PC-3 (cell line): Measurements from ENCODE around the gene STXBP4. TPM values are rescaled to one million over a fixed set of nuclear protein-coding genes. Genes with fewer than 3 reads are reported as not detected.

ENCODE experiments used
- ATAC-seq: fragments of 200-7000 bp; cut with Tn5 transposase; 2 replicates; pipeline ENCODE4 v1.9.1; 2020; ENCODE audit warnings: mild to moderate bottlenecking, moderate library complexity
- BruUV-seq: library from RNA; stranded (reverse); fragments of 400-500 nt; replicated peaks from 2 replicates; lab custom pipeline; 2021; lab: Mats Ljungman, UMichigan
- CTCF ChIA-PET: fragments of 300-600 bp; sonication (Branson Sonifier 250); formaldehyde crosslinking; loops from one replicate; lab custom pipeline; 2022; ENCODE audit warnings: antibody characterized with exemption; lab: Charles Lee
- POLR2A ChIA-PET: fragments of 300-600 bp; sonication (Branson Sonifier 250); formaldehyde crosslinking; loops from one replicate; lab custom pipeline; 2022; ENCODE audit warnings: antibody characterized with exemption; ENCODE audit not compliant: unreplicated experiment; lab: Charles Lee
- DNase-seq: peaks from one replicate; pipeline ENCODE4 v3.0.0-alpha.2; 2015
- H2AFZ ChIP-seq: fragments of 300-600 bp; sonication (generic); 2 replicates; pipeline ENCODE4 v1.6.0; 2016; ENCODE audit warnings: antibody characterized with exemption, low read length
- H3F3A ChIP-seq: fragments of 300-600 bp; sonication (generic); one replicate; pipeline ENCODE4 v1.6.0; 2017; ENCODE audit warnings: antibody characterized with exemption, low read length, control low read depth, mild to moderate bottlenecking; ENCODE audit not compliant: unreplicated experiment
- H3K27ac ChIP-seq: fragments of 300-600 bp; sonication (generic); 2 replicates; pipeline ENCODE4 v1.5.1; 2016; ENCODE audit warnings: mild to moderate bottlenecking, low read length
- H3K27me3 ChIP-seq: fragments of 300-600 bp; sonication (generic); 2 replicates; pipeline ENCODE4 v1.6.1; 2016; ENCODE audit warnings: low read length, mixed read lengths
- H3K36me3 ChIP-seq: fragments of 300-600 bp; sonication (generic); 2 replicates; pipeline ENCODE4 v1.6.1; 2016; ENCODE audit warnings: low read depth, mixed run types, low read length, mixed read lengths
- H3K4me1 ChIP-seq: fragments of 300-600 bp; sonication (generic); 2 replicates; pipeline ENCODE4 v1.5.1; 2016; ENCODE audit warnings: low read length; ENCODE audit not compliant: insufficient read depth
- H3K4me2 ChIP-seq: fragments of 300-600 bp; sonication (generic); 2 replicates; pipeline ENCODE4 v1.6.0; 2016; ENCODE audit warnings: low read length
- H3K4me3 ChIP-seq: fragments of 300-600 bp; sonication (generic); 2 replicates; pipeline ENCODE4 v1.5.1; 2016; ENCODE audit warnings: mild to moderate bottlenecking, low read length, mixed read lengths
- H3K79me2 ChIP-seq: fragments of 300-600 bp; sonication (generic); 2 replicates; pipeline ENCODE4 v1.6.1; 2017; ENCODE audit warnings: low read length, mixed read lengths
- H3K9ac ChIP-seq: fragments of 300-600 bp; sonication (generic); 2 replicates; pipeline ENCODE4 v1.6.0; 2016; ENCODE audit warnings: mild to moderate bottlenecking, low read length
- H3K9me2 ChIP-seq: fragments of 300-600 bp; sonication (generic); replicated peaks from 2 replicates; pipeline ENCODE4 v1.6.1; 2016; ENCODE audit warnings: mixed run types, low read length, mixed read lengths
- H3K9me3 ChIP-seq: fragments of 300-600 bp; sonication (generic); 2 replicates; pipeline ENCODE4 v1.6.1; 2016; ENCODE audit warnings: low read length, mixed read lengths
- H4K20me1 ChIP-seq: fragments of 300-600 bp; sonication (generic); 2 replicates; pipeline ENCODE4 v1.6.1; 2016; ENCODE audit warnings: low read length, mixed read lengths
- CTCF ChIP-seq: fragments of 300-600 bp; sonication (generic); conservative IDR thresholded peaks from 2 replicates; pipeline ENCODE4 v1.5.1; 2017; ENCODE audit warnings: antibody characterized with exemption, low read depth, mild to moderate bottlenecking, low read length
- EZH2 ChIP-seq: fragments of 300-600 bp; sonication (generic); IDR thresholded peaks from one replicate; pipeline ENCODE4 v1.6.1; 2017; ENCODE audit warnings: antibody characterized with exemption, mild to moderate bottlenecking, low read length; ENCODE audit not compliant: unreplicated experiment
- EZH2phosphoT487 ChIP-seq: fragments of 300-600 bp; sonication (generic); IDR thresholded peaks from 2 replicates; pipeline ENCODE4 v1.6.1; 2018; ENCODE audit warnings: mild to moderate bottlenecking, antibody characterized with exemption, low read length, borderline replicate concordance
- intact Hi-C: fragments of 100-400 bp; cut with micrococcal nuclease; formaldehyde crosslinking; loops from 2 replicates; pipeline ENCODE4 v1.9.0; 2023
- total RNA-seq: library from RNA; depleted of rRNA; stranded (reverse); fragments of >200 nt; gene quantifications from 2 replicates; pipeline ENCODE4 v1.2.3, GENCODE V29; 2014

STXBP4 gene
- total RNA-seq, 1 experiment from 2014 or later, result 6.2 TPM

- TF ChIP-seq CTCF, result no peak
- TF ChIP-seq EZH2, result no peak
- TF ChIP-seq EZH2phosphoT487, result no peak
- Histone ChIP-seq H3K9me3 (peaks cover 8% of the 10 kb centered on the region; the same call in 1 of the 2 replicates), H3F3A (no peaks in the 10 kb centered on the region), H3K4me1 (no peaks in the 10 kb centered on the region), H3K27ac (no peak overlapping the region), H3K9me2 (no peaks in the 10 kb centered on the region), H2AFZ (no peak overlapping the region), H3K9ac (no peak overlapping the region), H4K20me1 (no peaks in the 10 kb centered on the region), H3K79me2 (no peaks in the 10 kb centered on the region), H3K4me2 (no peak overlapping the region), H3K27me3 (no peaks in the 10 kb centered on the region), H3K36me3 (peaks cover 8% of the 10 kb centered on the region), H3K4me3 (no peak overlapping the region)
- ChIA-PET POLR2A (no interaction called here), CTCF (no interaction called here)
- ATAC-seq (no peak), DNase-seq (no peak)
- BruUV-seq, result no TSS peak
- intact Hi-C loops, result no loop called here
Measured at GRCh38 chr17:54983260-54983659, 14.7 kb downstream of the STXBP4 start.

GRCh38 chr17:54985476-54985875, 16.9 kb downstream of the STXBP4 start:
- ATAC-seq (no peak), DNase-seq (no peak)
- no peak for TF ChIP-seq EZH2
- TF ChIP-seq EZH2phosphoT487, result no peak
- CTCF ChIA-PET, result no interaction called here
- H4K20me1 ChIP-seq, result no peaks in the 10 kb centered on the region
- no peak overlapping the region for H3K9ac ChIP-seq
- H3K9me2 ChIP-seq, result no peaks in the 10 kb centered on the region
- H3K4me1 ChIP-seq, result no peaks in the 10 kb centered on the region
- no peaks in the 10 kb centered on the region for H3K79me2 ChIP-seq
- no TSS peak for BruUV-seq
- H3K27me3 ChIP-seq, result no peaks in the 10 kb centered on the region
- peaks cover 5% of the 10 kb centered on the region; the same call in 1 of the 2 replicates for H3K9me3 ChIP-seq
- POLR2A ChIA-PET, result no interaction called here
- no peak overlapping the region for H3K4me2 ChIP-seq
- H3K27ac ChIP-seq, result no peak overlapping the region
- intact Hi-C loops, result no loop called here
- no peak overlapping the region for H3K4me3 ChIP-seq
- H2AFZ ChIP-seq, result no peak overlapping the region
- peaks cover 4% of the 10 kb centered on the region for H3K36me3 ChIP-seq
- no peaks in the 10 kb centered on the region for H3F3A ChIP-seq

GRCh38 chr17:54990118-54990517, 21.6 kb downstream of the STXBP4 start:
- intact Hi-C loops, result loop anchor here (5.0 kb wide), 2 partner anchors 172 to 522 kb away; partner anchors contain the start of gene SMIM36
- ChIA-PET CTCF (no interaction called here), POLR2A (no interaction called here)
- Histone ChIP-seq H3K27me3 (no peaks in the 10 kb centered on the region), H3K4me1 (no peaks in the 10 kb centered on the region), H3K9me2 (no peaks in the 10 kb centered on the region), H3F3A (no peaks in the 10 kb centered on the region), H3K9ac (no peak overlapping the region), H3K4me2 (no peak overlapping the region), H3K27ac (no peak overlapping the region), H3K36me3 (no peaks in the 10 kb centered on the region; the same call in 1 of the 2 replicates), H2AFZ (no peak overlapping the region), H3K9me3 (no peaks in the 10 kb centered on the region), H3K4me3 (no peak overlapping the region), H3K79me2 (no peaks in the 10 kb centered on the region), H4K20me1 (no peaks in the 10 kb centered on the region)
- ATAC-seq, result no peak
- no TSS peak for BruUV-seq
- no peak for TF ChIP-seq EZH2phosphoT487
- TF ChIP-seq EZH2, result no peak
- no peak for TF ChIP-seq CTCF
- DNase-seq, result no peak
